HK-2 (cell line): ENCODE results near the gene GFOD2.
"Not testable (repeated sequence)": the region's sequence is repeated elsewhere in the genome, so short reads cannot be mapped to it uniquely, and the experiment has no call there.

ENCODE experiments used
- DNase-seq: peaks from one replicate; pipeline ENCODE4 v3.0.0-alpha.2; 2018; ENCODE audit not compliant: unreplicated experiment

The GFOD2 gene, protein sequence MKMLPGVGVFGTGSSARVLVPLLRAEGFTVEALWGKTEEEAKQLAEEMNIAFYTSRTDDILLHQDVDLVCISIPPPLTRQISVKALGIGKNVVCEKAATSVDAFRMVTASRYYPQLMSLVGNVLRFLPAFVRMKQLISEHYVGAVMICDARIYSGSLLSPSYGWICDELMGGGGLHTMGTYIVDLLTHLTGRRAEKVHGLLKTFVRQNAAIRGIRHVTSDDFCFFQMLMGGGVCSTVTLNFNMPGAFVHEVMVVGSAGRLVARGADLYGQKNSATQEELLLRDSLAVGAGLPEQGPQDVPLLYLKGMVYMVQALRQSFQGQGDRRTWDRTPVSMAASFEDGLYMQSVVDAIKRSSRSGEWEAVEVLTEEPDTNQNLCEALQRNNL

GRCh38 chr16:67719048-67719777, at the start of gene GFOD2:
Gene GFOD2 (minus strand): TSS chr16:67719316. CDS start chr16:67685715, 33,601 bp downstream.
- DNase-seq = peak; percentile 98

- no peak for DNase-seq
Measured at GRCh38 chr16:67767953-67768352, 48.8 kb upstream of the GFOD2 start.

DNA sequence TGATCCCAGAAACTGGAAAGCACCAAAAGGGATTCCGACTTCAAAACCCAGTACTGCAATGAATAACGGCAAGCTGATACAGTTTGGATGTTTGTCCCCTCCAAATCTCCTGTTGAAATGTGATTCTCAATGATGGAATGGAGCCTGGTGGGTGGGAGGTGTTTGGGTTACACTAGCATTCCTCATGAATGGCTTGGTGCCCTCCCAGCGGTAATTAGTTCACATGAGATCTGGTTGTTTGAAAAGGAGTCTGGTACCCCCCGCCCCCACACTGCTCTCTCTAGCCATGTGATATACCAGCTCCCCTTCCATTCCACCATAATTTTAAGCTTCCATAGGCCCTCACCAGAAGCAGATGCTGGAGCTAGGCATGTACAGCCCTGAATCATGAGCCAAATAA, 47.2 kb upstream of the GFOD2 start:
- no peak for DNase-seq

- DNase-seq = no peak
Measured at GRCh38 chr16:67764158-67764667, 45.1 kb upstream of the GFOD2 start.

- DNase-seq = no peak
Measured at GRCh38 chr16:67763066-67763465, 44.0 kb upstream of the GFOD2 start.

DNA sequence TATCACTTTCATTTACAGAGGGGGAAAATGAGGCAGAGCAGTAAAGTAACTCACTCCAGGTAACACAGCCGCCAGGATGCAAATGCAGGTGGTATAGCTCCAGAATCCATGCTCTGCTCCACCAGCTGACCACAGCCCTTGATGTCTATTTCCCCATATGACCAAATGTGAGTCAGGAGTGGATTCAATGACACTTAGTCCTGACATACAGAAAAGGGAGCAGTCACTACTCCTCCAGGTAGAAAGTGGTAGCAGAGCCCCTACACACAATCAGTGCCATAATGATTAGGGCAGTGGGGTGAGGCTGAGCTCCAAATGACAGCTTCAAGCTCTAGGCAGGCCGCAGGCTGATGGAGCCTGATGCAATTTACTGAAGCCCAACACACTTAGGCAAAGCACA, 43.3 kb upstream of the GFOD2 start:
- DNase-seq = no peak

DNA sequence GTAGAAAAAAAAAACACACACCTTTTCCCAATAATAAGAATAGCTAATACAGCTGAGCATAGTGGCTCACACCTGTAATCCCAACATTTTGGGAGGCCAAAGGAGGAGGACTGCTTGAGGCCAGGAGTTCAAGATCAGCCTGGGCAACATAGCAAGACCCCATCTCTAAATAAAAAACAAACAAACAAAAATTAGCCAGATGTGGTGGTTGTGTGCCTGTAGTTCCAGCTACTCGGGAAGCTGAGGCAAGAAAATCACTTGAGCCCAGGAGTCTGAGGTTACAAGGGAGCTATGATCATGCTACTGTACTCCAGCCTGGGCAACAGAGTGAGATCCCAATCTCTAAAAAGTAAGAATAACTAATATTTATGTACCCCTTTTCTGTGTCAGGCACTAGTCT, 42.8 kb upstream of the GFOD2 start:
- no peak for DNase-seq

- no peak for DNase-seq
Measured at GRCh38 chr16:67760956-67761230, 41.8 kb upstream of the GFOD2 start.

GRCh38 chr16:67760206-67760955, 41.3 kb upstream of the GFOD2 start:
- no peak for DNase-seq

DNA sequence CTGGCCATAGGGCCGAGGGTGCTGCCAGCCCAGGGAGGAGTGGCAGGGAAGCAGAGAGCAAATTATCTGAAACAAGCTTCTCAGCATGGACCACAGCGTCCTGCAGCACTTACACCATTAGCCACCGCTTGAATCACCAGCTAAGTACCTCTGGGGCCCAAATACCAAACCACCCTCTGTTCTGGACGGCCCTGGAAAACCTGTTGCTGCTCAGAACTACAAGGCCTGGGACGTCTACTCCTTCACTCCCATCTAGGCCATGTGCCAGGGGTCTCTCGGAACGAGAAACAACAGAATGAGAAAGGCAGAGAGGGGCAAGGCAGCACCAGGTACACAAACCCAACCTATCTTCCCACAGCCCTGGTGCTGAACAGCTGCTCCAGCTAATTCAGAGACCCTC, 39.9 kb upstream of the GFOD2 start:
- no peak for DNase-seq

- DNase-seq = no peak
Measured at GRCh38 chr16:67758006-67758405, 38.9 kb upstream of the GFOD2 start.

GRCh38 chr16:67752641-67753040, 33.5 kb upstream of the GFOD2 start:
- DNase-seq = no peak

- not testable (repeated sequence) for DNase-seq
Measured at GRCh38 chr16:67751331-67751730, 32.2 kb upstream of the GFOD2 start.

GRCh38 chr16:67750466-67750865, 31.4 kb upstream of the GFOD2 start:
- DNase-seq = no peak

DNA sequence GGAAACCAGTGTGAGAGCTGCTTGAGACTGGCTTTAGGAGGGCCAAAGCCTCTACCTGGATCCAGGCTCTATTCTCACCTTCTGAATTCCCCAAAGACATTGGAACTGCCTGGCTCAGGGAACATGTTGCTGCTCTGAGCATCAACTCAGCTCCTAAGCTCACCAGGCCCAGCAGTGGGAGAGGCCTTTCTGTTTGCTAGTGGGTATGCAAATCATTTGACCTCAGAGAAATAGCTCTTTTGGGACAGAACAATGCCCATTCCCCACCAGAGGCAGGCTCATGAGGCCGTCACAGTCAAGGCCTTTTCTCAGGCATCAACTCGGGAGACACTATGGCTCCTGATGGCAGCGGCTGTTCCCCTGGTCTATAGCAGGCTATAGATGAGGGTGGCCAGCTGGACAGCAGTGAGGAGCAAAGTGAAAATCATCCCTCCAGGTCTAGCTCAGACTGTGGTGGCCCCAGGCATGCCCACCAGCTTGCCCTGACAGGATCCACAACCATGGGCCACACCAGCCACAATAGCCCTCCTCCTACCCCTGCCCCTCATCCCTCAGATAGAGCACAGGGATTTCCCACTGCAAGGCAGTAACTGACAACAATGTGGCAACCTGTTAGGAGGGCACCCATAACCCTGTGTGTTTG, 30.4 kb upstream of the GFOD2 start:
- DNase-seq = no peak

DNA sequence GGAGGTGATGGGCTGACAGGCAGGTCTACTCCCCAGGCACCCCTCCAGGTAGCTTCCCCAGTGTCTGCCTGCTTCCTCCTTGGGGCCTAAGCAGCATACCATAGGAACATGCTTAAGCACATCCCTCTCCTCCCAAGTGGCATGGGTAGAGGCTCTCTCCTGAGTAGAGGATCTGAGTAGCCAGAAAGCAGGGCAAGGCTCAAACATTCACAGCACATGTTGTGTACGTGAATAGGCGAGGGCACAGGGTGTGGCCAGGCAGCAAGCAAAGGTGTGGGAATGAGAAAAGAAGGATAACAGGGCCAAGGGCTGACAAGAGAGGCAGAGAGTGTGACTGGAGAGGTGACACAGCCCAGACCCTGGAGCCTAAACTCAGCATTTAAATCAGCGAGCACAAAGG, 29.7 kb upstream of the GFOD2 start:
- DNase-seq = no peak

GRCh38 chr16:67746846-67747245, 27.7 kb upstream of the GFOD2 start:
- DNase-seq = no peak

GRCh38 chr16:67741118-67741517, 22.0 kb upstream of the GFOD2 start:
- DNase-seq = no peak

DNA sequence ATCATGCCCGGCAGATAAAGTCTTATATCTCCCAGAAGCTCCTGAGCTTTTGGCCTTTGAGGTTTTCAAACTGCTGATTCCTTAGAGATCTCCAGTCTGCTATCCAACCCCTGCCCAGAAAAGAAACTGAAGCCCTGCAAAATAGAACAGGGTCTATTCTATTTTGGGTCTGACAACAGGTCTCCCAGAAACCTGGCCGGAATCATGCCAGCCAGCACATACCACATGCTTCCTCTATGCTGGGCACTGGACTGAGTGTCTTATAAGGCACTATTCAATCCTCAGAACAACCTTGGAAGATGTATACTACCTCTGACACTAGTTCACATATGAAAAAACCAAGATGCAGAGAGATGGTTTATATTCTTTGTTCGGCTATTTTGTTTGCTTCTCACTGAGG, 21.3 kb upstream of the GFOD2 start:
- DNase-seq = no peak

DNA sequence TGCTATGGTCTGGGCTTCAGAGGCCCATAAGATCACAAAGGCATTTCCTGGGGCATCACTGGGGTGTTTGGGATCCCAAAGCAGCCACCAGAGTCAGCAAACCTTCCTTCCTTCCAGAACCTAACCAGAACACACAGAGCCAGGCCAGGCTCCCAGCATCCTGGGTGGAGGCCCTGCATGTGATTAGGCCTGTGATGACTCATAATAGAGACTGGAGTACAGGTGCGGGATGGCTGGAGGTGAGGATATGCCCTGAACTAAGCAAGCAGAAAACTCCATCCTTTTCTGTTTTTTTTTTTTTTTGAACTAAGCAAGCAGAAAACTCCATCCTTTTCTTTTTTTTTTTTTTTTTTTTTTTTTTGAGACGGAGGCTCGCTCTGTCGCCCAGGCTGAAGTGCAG, 17.7 kb upstream of the GFOD2 start:
- DNase-seq = no peak

DNA sequence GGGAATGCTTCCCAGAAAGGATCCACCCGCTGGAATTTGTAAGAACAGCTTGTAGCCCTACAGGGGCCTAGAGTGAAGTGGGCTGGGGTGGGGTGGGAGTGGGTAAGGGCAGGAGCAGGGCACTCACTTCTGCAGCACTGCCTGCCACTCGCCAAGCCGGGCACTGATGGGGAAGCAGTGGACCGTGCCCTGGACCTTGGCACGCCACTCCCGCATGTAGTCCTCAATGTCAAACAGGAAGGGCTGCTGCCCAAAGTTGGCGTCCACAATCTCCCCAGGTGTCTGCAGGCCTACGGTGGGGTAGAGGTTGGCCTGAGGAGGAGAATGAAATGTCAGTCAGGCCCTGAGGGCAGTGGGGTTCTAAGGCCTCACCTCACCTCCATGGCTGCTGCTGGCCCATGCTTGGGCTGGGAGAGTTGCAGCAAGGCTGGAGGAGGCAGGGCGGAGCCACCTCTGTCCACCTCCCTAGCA, 15.7 kb upstream of the GFOD2 start:
- no peak for DNase-seq
